Gastrocnemius medialis (tissue), 4 donors: ENCODE data around the gene H19. TPM values are rescaled to one million over a fixed set of nuclear protein-coding genes. Genes with fewer than 3 reads are reported as not detected.
A peak's percentile ranks its signal among the peaks of the same experiment; 100 is the strongest.

Experiments used
- ATAC-seq, 2 donors: fragments of 150-250 bp; one replicate each; pipeline ENCODE4 v1.9.1; 2016
- DNase-seq, 2 donors: peaks; one replicate each; pipeline ENCODE4 v3.0.0-alpha.2; 2019
- H3K27ac ChIP-seq, 4 donors: fragments of 200-600 bp; sonication (generic); 1 replicate in 1 of 4; 2 replicates in 3 of 4; pipeline ENCODE4 v1.5.1; 2016 to 2018; ENCODE audit warnings: mild to moderate bottlenecking in 2 of 4, moderate library complexity in 1 of 4
- H3K27me3 ChIP-seq, 3 donors: fragments of 200-600 bp; sonication (generic) in 2 of 3; 1 replicate in 1 of 3; 2 replicates in 2 of 3; pipeline versions ENCODE4 v1.5.1 to v1.6.0; 2016 to 2019; ENCODE audit warnings: mild to moderate bottlenecking in 1 of 3, moderate library complexity in 1 of 3
- H3K36me3 ChIP-seq, 2 donors: fragments of 200-600 bp; sonication (generic) in 1 of 2; one replicate each; pipeline ENCODE4 v1.5.1; 2017 to 2018
- H3K4me1 ChIP-seq, 2 donors: fragments of 200-600 bp; sonication (generic) in 1 of 2; one replicate each; pipeline ENCODE4 v1.5.1; 2016 to 2017; ENCODE audit warnings: mild to moderate bottlenecking in 2 of 2
- H3K4me3 ChIP-seq, 4 donors: fragments of 200-600 bp; sonication (generic) in 3 of 4; 1 replicate in 1 of 4; 2 replicates in 3 of 4; pipeline ENCODE4 v1.5.1; 2016 to 2019; ENCODE audit warnings: mild to moderate bottlenecking in 2 of 4
- H3K9me3 ChIP-seq, 3 donors: fragments of 200-600 bp; sonication (generic) in 2 of 3; 1 replicate in 1 of 3; 2 replicates in 2 of 3; pipeline ENCODE4 v1.5.1; 2016 to 2019
- CTCF ChIP-seq, 5 experiments: fragments of 450-650 bp in 3 of 5; fragments of 200-600 bp in 2 of 5; sonication (generic) in 2 of 5; IDR thresholded peaks in 4 of 5; conservative IDR thresholded peaks in 1 of 5; 1 replicate in 4 of 5; 2 replicates in 1 of 5; pipeline ENCODE4 v1.5.1; 2016 to 2019; ENCODE audit warnings: antibody characterized with exemption in 5 of 5, mild to moderate bottlenecking in 3 of 5, moderate library complexity in 3 of 5
- POLR2A ChIP-seq, 2 donors: fragments of 450-650 bp; IDR thresholded peaks; one replicate each; pipeline ENCODE4 v1.6.1; 2017; ENCODE audit warnings: antibody characterized with exemption in 2 of 2, mild to moderate bottlenecking in 2 of 2, moderate library complexity in 2 of 2
- in situ Hi-C, 4 donors: fragments of 200-750 bp; cut with MboI; loops; one replicate each; pipeline versions ENCODE4 v1.15.0 to v1.8.0; 2017; ENCODE audit warnings: low sequenced_read_pairs in 4 of 4
- intact Hi-C: fragments of 100-400 bp; cut with DNase I; formaldehyde crosslinking; loops from one replicate; pipeline ENCODE4 v1.15.1; 2023; ENCODE audit warnings: low total_unique reads
- total RNA-seq, 4 donors: library from RNA; depleted of rRNA; stranded (reverse); fragments of >200 nt; gene quantifications; one replicate each; pipeline versions ENCODE4 v1.1.0 to v1.2.3, GENCODE V29; 2016

Gene H19
- total RNA-seq, 4 donors from 2014 or later: 1,088 to 2,877 (median 2,059) TPM

GRCh38 chr11:1967641-1968225 is 29.9 kb downstream of the H19 start:
- intact Hi-C loops: no loop called here
- H3K27ac ChIP-seq: peak overlapping the region in 1 of 4 donors; percentile 63

GRCh38 chr11:1966531-1966930 is 31.1 kb downstream of the H19 start:
- Histone ChIP-seq H3K27ac (peak overlapping the region in 3 of 4 donors; percentile 63 to 71 (median 66)), H3K4me1 (no peaks in the 10 kb centered on the region), H3K9me3 (no peaks in the 10 kb centered on the region), H3K27me3 (no peaks in the 10 kb centered on the region), H3K36me3 (no peaks in the 10 kb centered on the region), H3K4me3 (no peak overlapping the region)
- DNase-seq (peak; percentile 48 to 86), ATAC-seq (peak; percentile 45 to 49)
- TF ChIP-seq CTCF (IDR thresholded peaks at IDR 0.05 in 4 of 5, conservative IDR thresholded peaks at IDR 0.05 in 1 of 5): peak in 1 of 5 experiments; percentile 32
- TF ChIP-seq POLR2A (IDR thresholded peaks at IDR 0.05): no peak
- intact Hi-C loops (no loop called here), in situ Hi-C loops (no loop called here)

More at GRCh38 chr11:1967641-1968225, 29.9 kb downstream of the H19 start:
- peak; percentile 35 to 88 for DNase-seq
- Histone ChIP-seq H3K4me3 (no peak overlapping the region), H3K27me3 (no peaks in the 10 kb centered on the region), H3K4me1 (no peaks in the 10 kb centered on the region), H3K9me3 (no peaks in the 10 kb centered on the region), H3K36me3 (no peaks in the 10 kb centered on the region)
- no peak for TF ChIP-seq POLR2A (IDR thresholded peaks at IDR 0.05)
- no peak for TF ChIP-seq CTCF (IDR thresholded peaks at IDR 0.05 in 4 of 5, conservative IDR thresholded peaks at IDR 0.05 in 1 of 5)
- peak; percentile 57 to 62 for ATAC-seq
- in situ Hi-C loops: no loop called here

DNA sequence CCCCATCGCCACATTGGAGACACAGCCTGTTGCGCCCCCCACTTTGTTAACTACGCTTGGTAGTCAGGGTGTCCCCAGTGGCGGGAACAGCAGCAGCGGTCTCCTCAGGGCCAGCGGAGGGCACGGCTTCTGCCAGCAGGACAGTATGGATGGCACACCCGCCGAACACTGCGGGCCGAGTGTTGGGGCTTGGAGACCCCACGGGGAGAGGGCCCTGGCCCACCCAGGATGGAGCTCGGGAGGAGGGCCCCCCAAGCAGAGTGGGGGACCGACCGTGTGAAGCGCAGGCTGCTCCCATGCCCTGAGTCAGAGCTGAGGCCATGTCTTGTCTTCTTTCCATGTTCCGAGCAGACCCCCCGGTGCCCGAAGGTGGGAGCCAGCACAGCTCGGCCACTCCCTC is 32.7 kb downstream of the H19 start:
- H3K9me3 ChIP-seq: no peaks in the 10 kb centered on the region
- no peak for DNase-seq
- in situ Hi-C loops: no loop called here

DNA sequence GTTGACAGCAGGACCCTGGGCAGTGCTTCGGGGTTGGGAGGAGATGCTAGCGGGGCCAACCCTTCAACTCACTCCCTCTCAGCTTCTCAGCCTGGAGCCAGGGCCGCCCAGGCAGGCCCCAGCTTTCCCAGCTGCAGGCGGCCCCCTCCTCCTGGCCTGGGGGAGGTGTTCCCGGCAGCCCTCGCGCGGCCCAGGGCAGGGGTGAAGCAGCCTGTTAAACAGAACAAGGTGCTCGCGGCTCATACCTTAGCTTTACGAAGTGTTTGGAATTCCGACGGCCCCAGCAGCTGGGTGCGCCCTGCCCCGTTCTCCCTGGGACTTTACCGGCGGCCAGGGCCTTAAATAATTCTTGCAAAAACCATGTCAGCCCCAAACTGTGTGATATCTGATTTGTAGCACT is 33.3 kb downstream of the H19 start:
- no peaks in the 10 kb centered on the region for H3K9me3 ChIP-seq

More for the DNA sequence above, 32.7 kb downstream of the H19 start:
- no peak overlapping the region for H3K27ac ChIP-seq
- ATAC-seq: no peak
- no peaks in the 10 kb centered on the region for H3K36me3 ChIP-seq
- H3K4me1 ChIP-seq: no peaks in the 10 kb centered on the region
- TF ChIP-seq CTCF (IDR thresholded peaks at IDR 0.05 in 4 of 5, conservative IDR thresholded peaks at IDR 0.05 in 1 of 5) (no peak), POLR2A (IDR thresholded peaks at IDR 0.05) (no peak)
- H3K4me3 ChIP-seq: no peak overlapping the region
- no peaks in the 10 kb centered on the region for H3K27me3 ChIP-seq
- intact Hi-C loops: no loop called here

More for the DNA sequence above, 33.3 kb downstream of the H19 start:
- intact Hi-C loops: no loop called here
- H3K4me3 ChIP-seq: no peak overlapping the region
- ATAC-seq: no peak
- H3K4me1 ChIP-seq: no peaks in the 10 kb centered on the region
- H3K27ac ChIP-seq: no peak overlapping the region
- no peaks in the 10 kb centered on the region for H3K36me3 ChIP-seq
- in situ Hi-C loops: no loop called here
- no peaks in the 10 kb centered on the region for H3K27me3 ChIP-seq
- no peak for DNase-seq
- TF ChIP-seq POLR2A (IDR thresholded peaks at IDR 0.05) (no peak), CTCF (IDR thresholded peaks at IDR 0.05 in 4 of 5, conservative IDR thresholded peaks at IDR 0.05 in 1 of 5) (no peak)
